Measurements from ENCODE around the gene RNF213.

RNF213 gene

DNA sequence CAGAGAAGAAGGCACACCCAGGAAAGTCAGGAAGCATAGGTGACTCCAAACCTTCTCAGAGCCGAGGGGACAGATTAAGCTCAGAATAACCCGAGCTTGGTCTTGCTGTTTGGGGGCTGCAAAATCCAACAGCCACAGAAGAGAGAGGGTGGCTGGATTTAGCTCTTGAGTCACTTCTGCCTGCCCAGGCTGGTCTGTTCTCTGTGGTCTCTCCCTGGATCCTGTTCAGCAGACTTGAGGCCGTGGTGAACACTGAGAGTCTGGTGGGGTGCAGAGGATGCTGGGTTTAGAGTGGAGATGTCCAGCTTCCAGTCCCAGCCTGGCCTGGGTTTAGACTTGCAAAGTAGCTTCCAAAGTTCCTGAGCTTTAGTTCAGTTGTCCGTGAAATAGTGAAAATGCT, 31.6 kb upstream of the RNF213 start:
- Histone ChIP-seq H3K4me1 (ENCODE audit: low read length) (no peaks in the 10 kb centered on the region), H3K27me3 (ENCODE audit: low read depth, low read length) (no peaks in the 10 kb centered on the region), H3K4me3 (ENCODE audit: low read length) (no peak overlapping the region), H3K9ac (ENCODE audit: low read length) (no peak overlapping the region), H3K4me2 (ENCODE audit: low read length) (no peak overlapping the region), H2AFZ (ENCODE audit: low read depth, low read length) (no peak overlapping the region), H3K36me3 (replicated peaks; ENCODE audit: low read depth, low read length) (peaks cover 16% of the 10 kb centered on the region), H3K9me3 (ENCODE audit: insufficient read depth, low read length) (peaks cover 13% of the 10 kb centered on the region; the same call in 1 of the 2 replicates), H4K20me1 (ENCODE audit: insufficient read depth, low read length) (no peaks in the 10 kb centered on the region), H3K27ac (ENCODE audit: low read length) (no peak overlapping the region), H3K79me2 (ENCODE audit: low read length) (no peaks in the 10 kb centered on the region)
- TF ChIP-seq, protein P1, sequence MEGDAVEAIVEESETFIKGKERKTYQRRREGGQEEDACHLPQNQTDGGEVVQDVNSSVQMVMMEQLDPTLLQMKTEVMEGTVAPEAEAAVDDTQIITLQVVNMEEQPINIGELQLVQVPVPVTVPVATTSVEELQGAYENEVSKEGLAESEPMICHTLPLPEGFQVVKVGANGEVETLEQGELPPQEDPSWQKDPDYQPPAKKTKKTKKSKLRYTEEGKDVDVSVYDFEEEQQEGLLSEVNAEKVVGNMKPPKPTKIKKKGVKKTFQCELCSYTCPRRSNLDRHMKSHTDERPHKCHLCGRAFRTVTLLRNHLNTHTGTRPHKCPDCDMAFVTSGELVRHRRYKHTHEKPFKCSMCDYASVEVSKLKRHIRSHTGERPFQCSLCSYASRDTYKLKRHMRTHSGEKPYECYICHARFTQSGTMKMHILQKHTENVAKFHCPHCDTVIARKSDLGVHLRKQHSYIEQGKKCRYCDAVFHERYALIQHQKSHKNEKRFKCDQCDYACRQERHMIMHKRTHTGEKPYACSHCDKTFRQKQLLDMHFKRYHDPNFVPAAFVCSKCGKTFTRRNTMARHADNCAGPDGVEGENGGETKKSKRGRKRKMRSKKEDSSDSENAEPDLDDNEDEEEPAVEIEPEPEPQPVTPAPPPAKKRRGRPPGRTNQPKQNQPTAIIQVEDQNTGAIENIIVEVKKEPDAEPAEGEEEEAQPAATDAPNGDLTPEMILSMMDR (IDR thresholded peaks at IDR 0.05; ENCODE audit: low read depth, low read length): no peak
- TF ChIP-seq EZH2phosphoT487 (IDR thresholded peaks at IDR 0.05; ENCODE audit: low read depth): no peak

DNA sequence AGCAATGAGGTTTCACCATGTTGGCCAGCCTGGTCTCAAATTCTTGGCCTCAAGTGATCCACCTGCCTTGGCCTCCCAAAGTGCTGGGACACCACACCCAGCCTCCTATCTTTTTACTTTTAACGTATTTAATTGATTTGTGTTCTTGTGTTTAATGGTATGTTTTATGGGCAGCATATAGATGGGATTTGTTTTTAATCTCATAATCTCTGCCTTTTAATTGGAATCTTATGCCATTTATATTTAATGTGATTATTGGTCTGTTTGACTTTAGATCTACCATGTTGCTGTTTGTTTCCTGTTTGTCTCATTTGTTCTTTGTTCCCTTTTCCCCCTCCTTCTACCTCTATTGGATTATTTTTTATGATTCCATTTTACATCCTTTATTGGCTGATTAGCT, 28.2 kb upstream of the RNF213 start:
- Histone ChIP-seq H3K27ac (ENCODE audit: low read length) (no peak overlapping the region), H3K9ac (ENCODE audit: low read length) (no peak overlapping the region), H3K4me1 (ENCODE audit: low read length) (no peaks in the 10 kb centered on the region), H3K79me2 (ENCODE audit: low read length) (no peaks in the 10 kb centered on the region), H2AFZ (ENCODE audit: low read depth, low read length) (no peak overlapping the region), H4K20me1 (ENCODE audit: insufficient read depth, low read length) (no peaks in the 10 kb centered on the region), H3K4me2 (ENCODE audit: low read length) (no peak overlapping the region), H3K27me3 (ENCODE audit: low read depth, low read length) (no peaks in the 10 kb centered on the region), H3K4me3 (ENCODE audit: low read length) (no peak overlapping the region), H3K9me3 (ENCODE audit: insufficient read depth, low read length) (peaks cover 13% of the 10 kb centered on the region; the same call in 1 of the 2 replicates), H3K36me3 (replicated peaks; ENCODE audit: low read depth, low read length) (peaks cover 16% of the 10 kb centered on the region)
- TF ChIP-seq, protein P1 (IDR thresholded peaks at IDR 0.05; ENCODE audit: low read depth, low read length): no peak
- no peak for TF ChIP-seq EZH2phosphoT487 (IDR thresholded peaks at IDR 0.05; ENCODE audit: low read depth)

DNA sequence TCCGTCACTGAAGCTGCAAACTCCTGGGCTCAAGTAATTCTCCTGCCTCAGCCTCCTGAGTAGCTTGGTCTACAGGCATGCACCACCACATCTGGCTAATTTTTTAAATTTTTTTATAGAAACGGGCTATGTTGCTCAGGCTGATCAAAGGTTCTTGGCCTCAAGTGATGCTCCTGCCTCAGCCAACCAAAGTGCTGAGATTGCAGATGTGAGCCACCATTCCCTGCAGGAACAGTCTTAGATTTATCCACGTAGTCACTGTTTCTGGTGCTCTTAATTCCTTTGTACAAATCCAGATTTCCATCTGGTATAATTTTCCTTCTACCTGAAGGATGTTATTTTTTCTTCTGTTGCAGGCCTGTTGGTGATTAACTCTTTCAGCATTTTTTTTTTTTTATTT, 27.4 kb upstream of the RNF213 start:
- Histone ChIP-seq H3K9ac (ENCODE audit: low read length) (no peak overlapping the region), H3K4me2 (ENCODE audit: low read length) (no peak overlapping the region), H3K4me1 (ENCODE audit: low read length) (no peaks in the 10 kb centered on the region)

DNA sequence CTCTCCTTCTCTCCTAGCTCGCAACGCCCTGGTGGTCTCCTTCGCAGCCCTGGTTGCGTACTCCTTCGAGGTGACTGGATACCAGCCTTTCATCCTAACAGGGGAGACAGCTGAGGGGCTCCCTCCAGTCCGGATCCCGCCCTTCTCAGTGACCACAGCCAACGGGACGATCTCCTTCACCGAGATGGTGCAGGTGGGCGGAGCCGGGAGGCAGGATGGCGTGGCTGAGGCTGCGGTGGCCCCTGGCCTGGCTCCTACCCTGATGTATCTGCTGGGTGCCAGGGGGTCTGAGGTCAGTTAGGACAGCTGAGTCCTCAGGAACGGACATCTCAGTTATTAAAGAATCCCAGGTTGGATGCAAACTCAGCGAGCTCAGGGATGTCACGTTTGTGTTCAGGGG, 23.7 kb upstream of the RNF213 start:
- Histone ChIP-seq H3K27ac (ENCODE audit: low read length) (no peak overlapping the region), H3K79me2 (ENCODE audit: low read length) (no peaks in the 10 kb centered on the region), H3K4me2 (ENCODE audit: low read length) (no peak overlapping the region), H3K36me3 (replicated peaks; ENCODE audit: low read depth, low read length) (peaks cover 10% of the 10 kb centered on the region), H2AFZ (ENCODE audit: low read depth, low read length) (no peak overlapping the region), H3K27me3 (ENCODE audit: low read depth, low read length) (no peaks in the 10 kb centered on the region), H3K9me3 (ENCODE audit: insufficient read depth, low read length) (peaks cover 11% of the 10 kb centered on the region; the same call in 1 of the 2 replicates), H3K4me3 (ENCODE audit: low read length) (no peak overlapping the region), H3K4me1 (ENCODE audit: low read length) (no peaks in the 10 kb centered on the region), H4K20me1 (ENCODE audit: insufficient read depth, low read length) (no peaks in the 10 kb centered on the region), H3K9ac (ENCODE audit: low read length) (no peak overlapping the region)
- no peak for TF ChIP-seq EZH2phosphoT487 (IDR thresholded peaks at IDR 0.05; ENCODE audit: low read depth)
- TF ChIP-seq, protein P1 (IDR thresholded peaks at IDR 0.05; ENCODE audit: low read depth, low read length): no peak

More for the DNA sequence above, 27.4 kb upstream of the RNF213 start:
- Histone ChIP-seq H3K27ac (ENCODE audit: low read length) (no peak overlapping the region), H3K36me3 (replicated peaks; ENCODE audit: low read depth, low read length) (peaks cover 16% of the 10 kb centered on the region), H3K4me3 (ENCODE audit: low read length) (no peak overlapping the region), H3K27me3 (ENCODE audit: low read depth, low read length) (no peaks in the 10 kb centered on the region), H3K79me2 (ENCODE audit: low read length) (no peaks in the 10 kb centered on the region), H3K9me3 (ENCODE audit: insufficient read depth, low read length) (peaks cover 13% of the 10 kb centered on the region; the same call in 1 of the 2 replicates), H2AFZ (ENCODE audit: low read depth, low read length) (no peak overlapping the region), H4K20me1 (ENCODE audit: insufficient read depth, low read length) (no peaks in the 10 kb centered on the region)
- TF ChIP-seq, protein P1 (IDR thresholded peaks at IDR 0.05; ENCODE audit: low read depth, low read length): no peak
- no peak for TF ChIP-seq EZH2phosphoT487 (IDR thresholded peaks at IDR 0.05; ENCODE audit: low read depth)

All from OCI-LY3 (cell line).